Retinal pigment epithelial cell (primary cell): ENCODE results near the gene PCDHA6.
"Not testable (repeated sequence)": the region's sequence is repeated elsewhere in the genome, so short reads cannot be mapped to it uniquely, and the experiment has no call there.

Source experiments
- DNase-seq: peaks from one replicate; pipeline ENCODE4 v3.0.0-alpha.2; 2010; ENCODE audit warnings: low read depth
- H3K4me3 ChIP-seq: 2 replicates; pipeline ENCODE4 v1.5.1; 2011; ENCODE audit warnings: mild to moderate bottlenecking, low read length, control low read depth, moderate library complexity
- CTCF ChIP-seq: conservative IDR thresholded peaks from 2 replicates; pipeline ENCODE4 v1.5.1; 2011; ENCODE audit warnings: low read depth, low read length, control low read depth, inconsistent platforms

Gene PCDHA6

GRCh38 chr5:140835622-140836510, 8.1 kb downstream of the PCDHA6 start:
- no peak for DNase-seq
- no peak overlapping the region for H3K4me3 ChIP-seq
- TF ChIP-seq CTCF: no peak

DNA sequence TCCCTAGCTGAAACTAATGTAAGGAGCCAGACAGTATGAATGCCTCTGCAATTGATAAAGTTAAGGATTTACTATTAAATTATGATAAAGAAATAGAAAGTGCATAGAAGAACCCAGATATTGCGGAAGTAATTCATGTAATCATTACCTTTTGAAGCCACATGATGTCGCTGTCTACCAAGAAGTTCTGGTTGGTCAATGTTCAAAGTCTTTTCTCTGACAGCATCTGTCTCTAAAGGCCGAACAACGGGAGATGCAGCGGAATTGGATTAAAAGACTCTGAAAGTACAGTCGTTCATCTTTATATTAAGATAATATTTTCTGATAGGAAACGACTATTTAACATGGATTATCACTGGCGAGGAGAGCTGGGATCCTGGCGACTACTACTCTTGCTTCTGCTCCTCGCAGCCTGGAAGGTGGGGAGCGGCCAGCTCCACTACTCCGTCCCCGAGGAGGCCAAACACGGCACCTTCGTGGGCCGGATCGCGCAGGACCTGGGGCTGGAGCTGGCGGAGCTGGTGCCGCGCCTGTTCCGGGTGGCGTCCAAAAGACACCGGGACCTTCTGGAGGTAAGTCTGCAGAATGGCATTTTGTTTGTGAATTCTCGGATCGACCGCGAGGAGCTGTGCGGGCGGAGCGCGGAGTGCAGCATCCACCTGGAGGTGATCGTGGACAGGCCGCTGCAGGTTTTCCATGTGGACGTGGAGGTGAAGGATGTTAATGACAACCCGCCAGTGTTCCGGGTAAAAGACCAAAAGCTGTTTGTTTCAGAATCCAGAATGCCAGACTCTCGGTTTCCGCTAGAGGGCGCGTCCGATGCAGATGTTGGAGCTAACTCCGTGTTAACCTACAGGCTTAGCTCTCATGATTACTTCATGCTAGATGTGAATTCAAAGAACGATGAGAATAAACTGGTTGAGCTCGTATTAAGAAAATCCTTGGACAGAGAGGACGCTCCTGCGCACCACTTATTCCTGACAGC, 13.5 kb downstream of the PCDHA6 start, which contains the start of gene PCDHA8:
PCDHA8 (plus strand) TSS at position 210 of the 985 bp plus-strand sequence; CDS start at position 345, 135 bp downstream.
- no peak for DNase-seq
- TF ChIP-seq CTCF: peak; percentile 29
- no peak within 1 kb of the TSS for H3K4me3 ChIP-seq

DNA sequence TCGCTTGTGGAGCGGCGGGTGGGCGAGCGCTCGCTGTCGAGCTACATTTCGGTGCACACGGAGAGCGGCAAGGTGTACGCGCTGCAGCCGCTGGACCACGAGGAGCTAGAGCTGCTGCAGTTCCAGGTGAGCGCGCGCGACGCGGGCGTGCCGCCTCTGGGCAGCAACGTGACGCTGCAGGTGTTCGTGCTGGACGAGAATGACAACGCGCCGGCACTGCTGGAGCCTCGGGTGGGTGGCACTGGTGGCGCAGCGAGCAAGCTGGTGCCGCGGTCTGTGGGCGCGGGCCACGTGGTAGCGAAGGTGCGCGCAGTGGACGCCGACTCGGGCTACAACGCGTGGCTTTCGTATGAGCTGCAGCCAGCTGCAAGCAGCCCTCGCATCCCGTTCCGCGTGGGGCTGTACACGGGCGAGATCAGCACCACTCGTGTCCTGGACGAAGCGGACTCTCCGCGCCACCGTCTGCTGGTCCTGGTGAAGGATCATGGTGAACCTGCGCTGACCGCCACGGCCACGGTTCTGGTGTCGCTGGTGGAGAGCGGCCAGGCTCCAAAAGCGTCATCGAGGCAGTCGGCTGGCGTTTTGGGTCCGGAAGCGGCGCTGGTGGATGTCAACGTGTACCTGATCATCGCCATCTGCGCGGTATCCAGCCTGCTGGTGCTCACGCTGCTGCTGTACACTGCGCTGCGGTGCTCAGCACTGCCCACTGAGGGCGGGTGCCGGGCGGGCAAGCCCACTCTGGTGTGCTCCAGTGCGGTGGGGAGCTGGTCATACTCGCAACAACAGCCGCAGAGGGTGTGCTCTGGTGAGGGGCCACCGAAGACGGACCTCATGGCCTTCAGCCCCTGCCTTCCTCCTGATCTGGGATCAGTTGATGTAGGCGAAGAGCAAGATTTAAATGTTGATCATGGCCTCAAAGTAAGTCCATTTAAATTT, 15.3 kb downstream of the PCDHA6 start:
- DNase-seq: no peak
- no peak for TF ChIP-seq CTCF
- H3K4me3 ChIP-seq: no peak overlapping the region

GRCh38 chr5:140848139-140849102, 20.7 kb downstream of the PCDHA6 start, which contains the start of gene PCDHA9:
Gene PCDHA9 (plus strand): TSS chr5:140848382. CDS start chr5:140848496, 114 bp downstream.
- not testable (repeated sequence) for DNase-seq, H3K4me3 ChIP-seq

- not testable (repeated sequence) for DNase-seq, H3K4me3 ChIP-seq
Measured at GRCh38 chr5:140849831-140850634, 22.3 kb downstream of the PCDHA6 start.

- peak; percentile 7 for TF ChIP-seq CTCF
- no peak for DNase-seq
- no peak within 1 kb of the TSS for H3K4me3 ChIP-seq
Measured at GRCh38 chr5:140855772-140856674, 28.3 kb downstream of the PCDHA6 start, which contains the start of gene PCDHA10. Gene PCDHA10 (plus strand): TSS chr5:140855897. CDS start chr5:140856049, 152 bp downstream.
